Muscle of arm (tissue), 12 donors: ENCODE results near the gene TMEM8B. TPM values are rescaled to one million over a fixed set of nuclear protein-coding genes. Genes with fewer than 3 reads are reported as not detected.
A peak's percentile ranks its signal among the peaks of the same experiment; 100 is the strongest.

Experiments
- DNase-seq: peaks from one replicate; pipeline ENCODE4 v3.0.0-alpha.2; 2013
- polyA plus RNA-seq, 12 donors: library from polyadenylated mRNA; unstranded; fragments of 120-200 nt; gene quantifications; one replicate each; pipeline ENCODE4 v1.2.1, GENCODE V29; 2013; ENCODE audit not compliant: insufficient read length in 12 of 12

The TMEM8B gene
- polyA plus RNA-seq, 12 donors: 12.0 to 33.1 (median 22.2) TPM; not detected in 1

DNA sequence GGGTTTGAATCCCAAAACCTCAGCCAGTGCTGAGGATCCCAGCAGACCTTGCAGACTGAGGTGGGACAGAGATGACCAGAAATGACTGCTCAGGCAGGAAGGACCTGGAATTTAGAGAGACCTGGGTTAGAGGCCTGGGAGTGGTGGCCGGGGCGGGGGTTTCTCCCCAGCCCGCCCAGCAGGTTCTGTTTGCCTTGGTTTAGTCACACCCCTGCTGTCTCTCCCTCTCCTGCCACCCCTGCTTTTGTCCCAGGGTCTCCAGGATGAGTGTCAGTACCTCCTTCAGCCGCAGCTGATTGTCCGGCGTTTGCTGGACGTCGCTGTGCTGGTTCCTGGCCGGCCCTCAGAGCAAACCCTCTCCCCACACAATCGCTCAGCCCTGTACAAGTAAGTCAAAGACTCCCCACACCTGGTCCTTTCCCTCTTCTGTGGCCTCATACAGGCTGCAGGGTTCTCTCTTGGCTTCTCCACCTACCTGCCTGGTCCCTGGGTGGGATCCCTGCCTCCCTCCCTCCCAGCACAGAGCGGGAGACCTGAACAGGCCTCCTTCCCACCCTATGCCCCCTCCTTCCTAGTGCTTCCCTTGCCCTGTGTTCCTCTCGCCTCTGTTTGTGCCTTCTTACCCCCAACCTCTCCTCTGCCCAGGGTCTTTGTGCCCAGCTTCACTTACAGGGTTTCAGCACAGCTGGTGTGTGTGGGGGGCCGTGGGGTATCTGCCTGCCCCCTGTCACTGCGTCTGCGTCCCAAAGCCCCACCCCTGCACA lies 12.0 kb downstream of the TMEM8B start:
- no peak for DNase-seq

DNA sequence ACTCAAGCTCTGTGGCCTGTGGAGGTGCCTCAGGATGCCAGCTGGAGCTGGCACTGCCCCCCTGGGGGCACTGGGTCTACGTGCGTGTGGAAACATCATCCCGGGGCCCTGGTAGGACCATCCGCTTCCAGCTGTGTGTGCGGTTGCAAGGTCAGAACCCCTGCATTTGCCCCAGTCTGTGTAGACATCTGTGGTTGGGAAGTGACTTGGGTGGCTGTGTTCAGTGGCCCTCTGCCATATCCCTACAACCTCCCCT lies 12.5 kb downstream of the TMEM8B start:
- DNase-seq: no peak

DNA sequence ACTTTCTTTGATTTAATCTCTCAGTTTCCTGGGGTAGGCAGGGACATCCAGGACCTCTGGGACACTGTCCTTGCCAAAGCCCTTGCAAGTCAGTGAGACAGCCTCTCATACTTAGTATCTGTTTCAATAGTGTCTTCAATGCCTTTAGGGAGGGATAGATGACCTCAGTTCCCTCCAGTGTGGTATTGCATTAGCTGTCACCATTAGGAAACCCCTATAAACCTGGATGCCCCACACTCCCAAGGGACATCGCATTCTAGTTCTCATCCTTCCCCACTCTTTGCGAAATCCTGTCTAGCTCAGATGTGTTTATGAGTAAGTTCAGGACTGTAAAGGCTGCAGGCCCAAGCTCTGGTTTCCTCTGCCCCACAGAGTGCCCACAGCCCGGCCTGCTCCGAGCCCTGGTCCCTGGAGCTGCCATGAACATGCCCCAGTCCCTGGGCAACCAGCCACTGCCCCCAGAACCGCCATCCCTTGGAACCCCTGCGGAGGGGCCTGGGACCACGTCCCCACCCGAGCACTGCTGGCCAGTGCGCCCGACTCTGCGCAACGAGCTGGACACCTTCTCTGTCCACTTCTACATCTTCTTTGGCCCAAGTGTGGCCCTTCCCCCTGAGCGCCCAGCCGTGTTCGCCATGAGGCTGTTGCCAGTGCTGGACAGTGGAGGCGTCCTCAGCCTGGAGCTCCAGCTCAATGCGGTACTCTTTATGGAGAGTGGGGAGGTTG lies 13.2 kb downstream of the TMEM8B start:
- no peak for DNase-seq

- no peak for DNase-seq
Measured at GRCh38 chr9:35842795-35843194, 13.8 kb downstream of the TMEM8B start.

GRCh38 chr9:35844628-35845270 lies 15.7 kb downstream of the TMEM8B start:
- peak; percentile 91 for DNase-seq

- DNase-seq: no peak
Measured at GRCh38 chr9:35845824-35846771, 17.1 kb downstream of the TMEM8B start.

GRCh38 chr9:35847792-35848572 lies 19.0 kb downstream of the TMEM8B start:
- no peak for DNase-seq

GRCh38 chr9:35852267-35852815 lies 23.3 kb downstream of the TMEM8B start:
- no peak for DNase-seq

- no peak for DNase-seq
Measured at GRCh38 chr9:35852876-35853865, 24.1 kb downstream of the TMEM8B start.

DNA sequence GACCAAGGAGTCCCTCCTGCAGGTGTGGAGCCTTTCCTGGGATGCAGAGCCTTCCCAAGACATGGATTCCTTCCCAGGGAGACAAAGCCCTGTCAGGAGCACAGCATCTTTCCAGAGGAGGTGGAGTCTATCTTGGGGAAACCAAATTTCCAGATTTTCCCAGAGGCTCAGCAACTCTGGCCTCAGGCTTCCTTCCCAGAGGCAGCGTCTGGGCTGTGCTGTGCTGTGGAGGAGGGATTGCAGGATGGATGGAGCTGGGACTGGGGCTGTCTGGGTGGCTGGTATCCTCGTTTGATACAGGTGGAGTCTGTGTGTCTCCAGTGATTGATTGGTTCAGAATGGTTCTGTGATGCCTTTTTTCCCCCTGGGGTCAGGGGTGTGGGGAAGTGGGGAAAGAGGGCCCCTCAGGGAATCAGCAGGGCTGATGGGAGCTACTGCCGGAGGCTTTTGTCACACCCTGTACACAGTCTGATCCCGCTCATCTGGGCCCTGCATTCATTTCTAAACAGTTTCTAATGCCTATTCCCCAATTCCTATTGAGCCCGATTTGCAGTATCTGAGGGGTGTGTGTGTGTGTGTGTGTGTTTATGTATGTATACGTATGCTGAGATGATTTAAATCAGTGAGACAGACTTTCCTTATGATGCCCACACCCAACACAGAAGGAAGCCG lies 25.2 kb downstream of the TMEM8B start:
- no peak for DNase-seq

GRCh38 chr9:35856206-35856605 lies 27.2 kb downstream of the TMEM8B start:
- DNase-seq: no peak

DNA sequence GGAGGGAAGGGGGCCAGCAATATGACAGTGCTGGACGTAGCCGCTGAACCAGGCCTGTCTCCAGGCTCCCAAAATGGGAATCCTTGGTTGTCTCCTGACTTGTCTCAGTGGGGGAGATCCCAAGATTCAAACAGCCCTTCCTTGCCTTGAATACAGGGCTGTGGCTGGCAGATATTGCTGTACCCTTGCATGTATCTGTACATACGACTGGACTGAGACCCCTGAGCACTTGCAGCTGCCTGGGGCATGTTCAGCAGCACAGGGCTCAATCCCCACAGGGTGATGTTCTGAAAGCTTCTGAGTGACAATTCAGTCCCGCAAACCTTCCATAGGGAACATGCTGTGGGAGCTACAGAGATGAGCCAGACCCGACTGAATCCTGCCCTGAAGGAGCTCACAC lies 27.9 kb downstream of the TMEM8B start:
- no peak for DNase-seq

DNA sequence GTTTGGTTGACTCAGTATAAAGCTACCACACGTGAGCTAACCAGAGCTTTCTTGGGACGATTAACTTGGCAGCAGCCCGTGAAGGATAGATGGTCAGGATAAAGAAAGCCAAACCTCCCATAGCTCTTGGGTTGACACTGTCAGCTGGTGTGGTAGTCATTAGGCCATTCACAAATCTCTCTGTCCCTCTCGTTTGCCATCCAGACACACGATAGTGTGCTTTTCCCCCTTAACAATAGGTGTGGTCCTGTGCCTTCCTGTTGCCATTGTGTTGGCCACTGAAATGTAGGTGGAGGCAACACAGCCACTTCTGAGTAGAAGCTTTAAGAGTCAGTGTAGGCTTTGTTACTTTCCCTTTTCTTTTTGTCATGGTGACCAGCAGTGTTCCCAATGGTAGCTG lies 29.4 kb downstream of the TMEM8B start:
- no peak for DNase-seq

GRCh38 chr9:35859310-35859989 lies 30.4 kb downstream of the TMEM8B start:
- DNase-seq: no peak

- no peak for DNase-seq
Measured at GRCh38 chr9:35859990-35860339, 30.9 kb downstream of the TMEM8B start.

GRCh38 chr9:35861161-35861897 lies 32.3 kb downstream of the TMEM8B start:
- no peak for DNase-seq

GRCh38 chr9:35862328-35862727 lies 33.3 kb downstream of the TMEM8B start:
- no peak for DNase-seq

DNA sequence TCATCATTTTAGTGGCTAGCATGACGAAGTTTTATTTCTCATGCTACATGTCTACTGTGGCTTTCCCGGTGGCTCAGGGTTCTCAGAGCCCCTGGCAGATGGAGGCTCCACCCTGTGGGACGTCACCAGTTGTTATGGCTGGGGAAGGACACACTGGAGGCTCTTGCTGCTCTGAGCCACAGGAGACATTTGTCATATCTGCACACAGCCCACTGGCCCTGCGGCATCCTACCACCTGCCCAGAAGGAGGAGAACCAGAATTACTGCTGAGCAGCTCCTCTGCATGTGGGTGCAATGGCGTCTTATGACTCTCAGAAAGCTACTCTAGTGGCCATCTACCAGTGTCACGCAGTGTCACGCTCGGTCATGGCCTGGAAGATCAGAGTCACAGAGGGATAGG lies 34.6 kb downstream of the TMEM8B start:
- DNase-seq: no peak
